HepG2 (cell line): ENCODE results near the gene ATP1A1. TPM values are rescaled to one million over a fixed set of nuclear protein-coding genes. Genes with fewer than 3 reads are reported as not detected.

Source experiments
- ATAC-seq: fragments of 200-7000 bp; cut with Tn5 transposase; 3 replicates; pipeline ENCODE4 v1.9.1; 2020; ENCODE audit warnings: mild to moderate bottlenecking, moderate library complexity
- BruUV-seq: library from RNA; stranded (reverse); fragments of 400-500 nt; replicated peaks from 2 replicates; lab custom pipeline; 2021; lab: Mats Ljungman, UMichigan
- CTCF ChIA-PET: fragments of 300-600 bp; formaldehyde crosslinking; extraction: SDS; loops from one replicate; lab custom pipeline; 2021; ENCODE audit warnings: low total read pairs, inconsistent platforms, low intra/inter-chr PET ratio; lab: Yijun Ruan, JAX
- POLR2A ChIA-PET: fragments of 350-600 bp; sonication (Branson Sonifier 250); formaldehyde crosslinking; loops from one replicate; lab custom pipeline; 2020; ENCODE audit warnings: antibody characterized with exemption, inconsistent platforms; lab: Yijun Ruan, JAX
- DNase-seq: peaks from one replicate; pipeline ENCODE4 v3.0.0-alpha.2; 2015; ENCODE audit warnings: low spot score
- FAIRE-seq: peaks from 3 replicates; lab custom pipeline; 2011; peaks lifted over from hg19 to GRCh38; lab: Jason Lieb, UNC
- H2AFZ ChIP-seq: one replicate; pipeline ENCODE4 v1.6.1; 2011; ENCODE audit warnings: low read length, inconsistent platforms
- H3K27ac ChIP-seq: fragments of 300-600 bp; 3 replicates; pipeline ENCODE4 v1.8.0; 2011; ENCODE audit warnings: mixed run types, mild to moderate bottlenecking, mixed read lengths, low read length, inconsistent platforms; ENCODE audit not compliant: insufficient read depth; ENCODE audit errors: extremely low read length
- H3K27me3 ChIP-seq, 2 experiments: fragments of 200-600 bp in 1 of 2; 2 replicates in 1 of 2; 3 replicates in 1 of 2; pipeline versions ENCODE4 v1.6.0 to v1.8.0; 2011; ENCODE audit warnings: low read length in 2 of 2, mild to moderate bottlenecking in 2 of 2, moderate library complexity in 2 of 2, inconsistent platforms in 1 of 2; ENCODE audit not compliant: insufficient read depth in 2 of 2, control insufficient read depth in 1 of 2
- H3K36me3 ChIP-seq, 2 experiments: fragments of 200-600 bp in 1 of 2; replicated peaks in 1 of 2; 2 replicates in 1 of 2; 3 replicates in 1 of 2; pipeline versions ENCODE4 v1.5.1 to v1.8.0; 2011; ENCODE audit warnings: low read length in 2 of 2, inconsistent platforms in 1 of 2; ENCODE audit not compliant: insufficient read depth in 2 of 2, control insufficient read depth in 1 of 2
- H3K4me1 ChIP-seq: 2 replicates; pipeline ENCODE4 v1.5.1; 2012; ENCODE audit warnings: low read length, inconsistent platforms; ENCODE audit not compliant: insufficient read depth
- H3K4me2 ChIP-seq: 2 replicates; pipeline ENCODE4 v1.6.0; 2011; ENCODE audit warnings: low read depth, low read length, inconsistent platforms
- H3K4me3 ChIP-seq, 3 experiments: fragments of 200-600 bp in 1 of 3; sonication (generic), shearing (Covaris generic) in 1 of 3; replicated peaks in 1 of 3; 2 replicates each; pipeline ENCODE4 v1.5.1; 2011 to 2016; ENCODE audit warnings: low read length in 3 of 3, inconsistent platforms in 2 of 3, low read depth in 2 of 3, mild to moderate bottlenecking in 2 of 3, control low read depth in 1 of 3, mixed read lengths in 1 of 3; ENCODE audit not compliant: insufficient read depth in 1 of 3
- H3K79me2 ChIP-seq: one replicate; pipeline ENCODE4 v1.6.1; 2011; ENCODE audit warnings: low read length, inconsistent platforms; ENCODE audit not compliant: insufficient read depth
- H3K9ac ChIP-seq: 2 replicates; pipeline ENCODE4 v1.6.0; 2011; ENCODE audit warnings: mild to moderate bottlenecking, low read depth, low read length, inconsistent platforms; ENCODE audit not compliant: insufficient read depth
- H3K9me3 ChIP-seq: 2 replicates; pipeline ENCODE4 v1.5.1; 2012; ENCODE audit warnings: mild to moderate bottlenecking, low read length
- H4K20me1 ChIP-seq: 2 replicates; pipeline ENCODE4 v1.6.0; 2011; ENCODE audit warnings: inconsistent platforms, mild to moderate bottlenecking, low read length, moderate library complexity; ENCODE audit not compliant: insufficient read depth
- BORCS8-MEF2B ChIP-seq: sonication (generic); formaldehyde crosslinking; IDR thresholded peaks from 2 replicates; pipeline ENCODE4 v1.8.0; 2022; ENCODE audit warnings: mild to moderate bottlenecking, missing genetic modification reagents
- KDM1A ChIP-seq: IDR thresholded peaks from 2 replicates; pipeline ENCODE4 v1.6.1; 2016; ENCODE audit warnings: missing compliant biosample characterization
- KMT2A ChIP-seq: sonication (generic); formaldehyde crosslinking; IDR thresholded peaks from 2 replicates; pipeline ENCODE4 v1.4.0; 2020; ENCODE audit warnings: missing genetic modification reagents
- MYPOP ChIP-seq: sonication (generic); formaldehyde crosslinking; IDR thresholded peaks from 2 replicates; pipeline ENCODE4 v1.8.1; 2023; ENCODE audit warnings: mild to moderate bottlenecking, moderate library complexity, missing genetic modification reagents
- MZF1 ChIP-seq: sonication (generic); formaldehyde crosslinking; IDR thresholded peaks from 2 replicates; pipeline ENCODE4 v1.8.1; 2023; ENCODE audit warnings: mild to moderate bottlenecking, missing genetic modification reagents, borderline replicate concordance
- PHF21A ChIP-seq: sonication (generic); formaldehyde crosslinking; IDR thresholded peaks from 2 replicates; pipeline ENCODE4 v1.5.0; 2020; ENCODE audit warnings: mild to moderate bottlenecking, missing genetic modification reagents
- SAP130 ChIP-seq: IDR thresholded peaks from 2 replicates; pipeline ENCODE4 v1.6.1; 2016; ENCODE audit warnings: low read depth
- SIN3B ChIP-seq: fragments of 150-350 bp; IDR thresholded peaks from 2 replicates; pipeline ENCODE4 v1.6.1; 2014; ENCODE audit warnings: low read length
- SOX6 ChIP-seq, 2 experiments: fragments of 450-650 bp in 1 of 2; sonication (generic) in 1 of 2; formaldehyde crosslinking in 1 of 2; IDR thresholded peaks; 2 replicates each; pipeline versions ENCODE4 v1.4.0 to v1.6.1; 2017 to 2020; ENCODE audit warnings: antibody characterized with exemption in 1 of 2, mild to moderate bottlenecking in 1 of 2, missing genetic modification reagents in 1 of 2
- TAF1 ChIP-seq: sonication (generic); formaldehyde crosslinking; IDR thresholded peaks from 2 replicates; pipeline ENCODE4 v1.4.0; 2020; ENCODE audit warnings: missing genetic modification reagents
- ZNF142 ChIP-seq: sonication (generic); formaldehyde crosslinking; IDR thresholded peaks from 2 replicates; pipeline ENCODE4 v1.4.0; 2020; ENCODE audit warnings: missing genetic modification reagents
- ZNF674 ChIP-seq: sonication (generic); formaldehyde crosslinking; IDR thresholded peaks from 2 replicates; pipeline ENCODE4 v1.5.0; 2020; ENCODE audit warnings: low read depth, mild to moderate bottlenecking, missing genetic modification reagents
- ZNF724P ChIP-seq: sonication (generic); formaldehyde crosslinking; IDR thresholded peaks from 2 replicates; pipeline ENCODE4 v1.8.0; 2022; ENCODE audit warnings: missing genetic modification reagents, borderline replicate concordance
- ZNF777 ChIP-seq: sonication (generic); formaldehyde crosslinking; IDR thresholded peaks from 2 replicates; pipeline ENCODE4 v1.4.0; 2020; ENCODE audit warnings: missing genetic modification reagents
- ZNF883 ChIP-seq: sonication (generic); formaldehyde crosslinking; IDR thresholded peaks from 2 replicates; pipeline ENCODE4 v1.5.1; 2020; ENCODE audit warnings: mild to moderate bottlenecking, missing genetic modification reagents; ENCODE audit errors: not compliant biosample characterization
- ZSCAN25 ChIP-seq: sonication (generic); formaldehyde crosslinking; IDR thresholded peaks from 2 replicates; pipeline ENCODE4 v1.8.0; 2022; ENCODE audit warnings: mild to moderate bottlenecking, missing genetic modification reagents
- WGBS: methylation state at CpG from one replicate; pipeline ENCODE4 v1.1.6; 2017; ENCODE audit warnings: low lambda C conversion rate; 5-methylcytosine and 5-hydroxymethylcytosine counted together
- in situ Hi-C: cut with HindIII; loops from 2 replicates; pipeline ENCODE4 v1.10.0; 2017; ENCODE audit warnings: low pct_unique_long_range_greater_than_20kb; ENCODE audit not compliant: extremely low pct_ligation_motif_present
- intact Hi-C: fragments of 100-400 bp; cut with micrococcal nuclease; formaldehyde crosslinking; loops from one replicate; pipeline ENCODE4 v1.10.0; 2022; ENCODE audit not compliant: unreplicated experiment
- polyA plus RNA-seq, 8 experiments: library from polyadenylated mRNA; depleted of rRNA in 3 of 8; stranded (reverse) in 7 of 8; unstranded in 1 of 8; fragments of >200 nt; fragmentation: Illumina TruSeq in 4 of 8; extraction: Trizol in 4 of 8; gene quantifications; 2 replicates each; pipeline versions ENCODE4 v1.2.1 to v1.2.3, GENCODE V29; 2011 to 2016; ENCODE audit warnings: low read depth in 4 of 8, missing spikeins in 1 of 8, mixed read lengths in 1 of 8; ENCODE audit not compliant: insufficient read depth in 1 of 8
- total RNA-seq, 5 experiments: library from RNA; depleted of rRNA; stranded (reverse); fragments of >200 nt; fragmentation: Illumina TruSeq; extraction: Trizol; gene quantifications; 2 replicates each; pipeline ENCODE4 v1.2.3, GENCODE V29; 2016; ENCODE audit warnings: low read depth in 1 of 5
- TF ChIP-seq, protein P1 (sequence below): sonication (generic); formaldehyde crosslinking; conservative IDR thresholded peaks from 2 replicates; pipeline ENCODE4 v1.5.0; 2020; ENCODE audit warnings: missing genetic modification reagents

Gene ATP1A1
- total and polyA plus RNA-seq, 2 of the 13 experiments (the other 11 are each of a cell fraction or from before 2014, with no cell fraction given) = 280 to 705 TPM

DNA sequence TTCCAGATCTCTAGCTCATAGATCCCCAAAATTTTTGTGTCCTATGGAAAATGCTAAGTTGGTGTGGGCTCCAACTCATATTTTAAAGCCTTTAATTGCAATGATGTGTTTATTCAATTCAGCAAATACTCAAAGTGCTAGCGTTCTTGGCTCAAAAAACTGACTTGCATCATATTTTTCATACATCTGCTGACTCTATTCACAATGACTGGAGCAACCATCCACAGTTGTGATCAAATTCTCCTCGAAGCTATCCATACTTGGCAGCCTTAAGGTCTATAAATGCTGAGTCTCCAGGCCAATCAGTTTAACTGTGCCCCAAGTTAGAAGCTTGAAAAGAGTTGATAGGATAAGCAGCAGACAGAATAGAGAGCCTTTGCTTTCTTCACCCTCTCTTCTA, 2.9 kb upstream of the ATP1A1 start (continued):
- TF ChIP-seq ZNF142 (CRISPR knock-in tag) = no peak

DNA sequence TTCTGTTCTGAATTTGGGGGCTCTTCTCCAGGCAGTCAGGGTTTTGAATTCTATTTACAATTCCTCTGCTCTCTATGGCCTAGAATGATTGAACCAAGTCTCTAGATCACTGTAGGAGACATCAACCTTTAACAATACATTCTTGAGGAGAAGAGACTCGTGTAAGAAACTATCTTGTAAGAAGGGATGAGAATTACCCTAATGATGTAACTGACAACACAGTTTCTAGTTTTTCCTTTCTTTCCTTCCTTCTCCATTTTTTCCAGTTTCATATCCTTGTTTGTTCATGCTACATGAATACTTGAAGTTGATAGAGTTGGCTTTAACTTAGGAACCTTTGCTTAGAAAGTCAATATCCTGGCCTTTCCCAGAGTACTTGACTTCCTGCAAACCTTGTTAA, 1.3 kb upstream of the ATP1A1 start:
- Histone ChIP-seq H3K27me3 (peaks cover 2 to 9% of the 10 kb centered on the region in 2 experiments; a peak in 2 of 5 replicates), H3K27ac (no peak overlapping the region), H3K4me3 (no peak overlapping the region), H3K79me2 (peaks cover 31% of the 10 kb centered on the region), H3K4me1 (peaks cover 45% of the 10 kb centered on the region), H3K9me3 (no peaks in the 10 kb centered on the region), H3K9ac (no peak overlapping the region), H3K36me3 (no peaks in the 10 kb centered on the region), H3K4me2 (0 out of 2 replicates have a peak overlapping the region, but pooled peaks have one; percentile 76), H2AFZ (no peak overlapping the region), H4K20me1 (peaks cover 25% of the 10 kb centered on the region)
- CTCF ChIA-PET = no interaction called here
- 69% methylated on average over 1 of the region's 1 CpG for WGBS
- in situ Hi-C loops (no loop called here), intact Hi-C loops (no loop called here)
- DNase-seq (no peak), ATAC-seq (no peak), FAIRE-seq (no peak)
- no TSS peak for BruUV-seq
- POLR2A ChIA-PET = interaction anchor here (2.2 kb wide), 1 partner anchor 95 kb away, joined by 8 read pairs; no protein-coding TSS in a partner anchor
- no peak for TF ChIP-seq KMT2A (CRISPR knock-in tag)
- TF ChIP-seq, protein P1, sequence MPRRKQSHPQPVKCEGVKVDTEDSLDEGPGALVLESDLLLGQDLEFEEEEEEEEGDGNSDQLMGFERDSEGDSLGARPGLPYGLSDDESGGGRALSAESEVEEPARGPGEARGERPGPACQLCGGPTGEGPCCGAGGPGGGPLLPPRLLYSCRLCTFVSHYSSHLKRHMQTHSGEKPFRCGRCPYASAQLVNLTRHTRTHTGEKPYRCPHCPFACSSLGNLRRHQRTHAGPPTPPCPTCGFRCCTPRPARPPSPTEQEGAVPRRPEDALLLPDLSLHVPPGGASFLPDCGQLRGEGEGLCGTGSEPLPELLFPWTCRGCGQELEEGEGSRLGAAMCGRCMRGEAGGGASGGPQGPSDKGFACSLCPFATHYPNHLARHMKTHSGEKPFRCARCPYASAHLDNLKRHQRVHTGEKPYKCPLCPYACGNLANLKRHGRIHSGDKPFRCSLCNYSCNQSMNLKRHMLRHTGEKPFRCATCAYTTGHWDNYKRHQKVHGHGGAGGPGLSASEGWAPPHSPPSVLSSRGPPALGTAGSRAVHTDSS (CRISPR knock-in tag) = no peak
- TF ChIP-seq TAF1 = no peak
- no peak for TF ChIP-seq SAP130
- TF ChIP-seq ZSCAN25 (CRISPR knock-in tag) = no peak
- no peak for TF ChIP-seq ZNF777
- TF ChIP-seq MYPOP (CRISPR knock-in tag) = no peak
- TF ChIP-seq ZNF674 (CRISPR knock-in tag) = no peak
- no peak for TF ChIP-seq SOX6 (IDR thresholded peaks at IDR 0.05)
- TF ChIP-seq SOX6 (CRISPR knock-in tag; IDR thresholded peaks at IDR 0.05) = no peak
- TF ChIP-seq ZNF883 = no peak
- no peak for TF ChIP-seq PHF21A (CRISPR knock-in tag)
- no peak for TF ChIP-seq SIN3B
- TF ChIP-seq MZF1 (CRISPR knock-in tag) = no peak
- TF ChIP-seq ZNF724P = no peak
- no peak for TF ChIP-seq KDM1A (CRISPR knock-in tag)
- TF ChIP-seq BORCS8-MEF2B (CRISPR knock-in tag) = no peak
